ENCODE measurements around the gene EPHB1. TPM values are rescaled to one million over a fixed set of nuclear protein-coding genes. Genes with fewer than 3 reads are reported as not detected.

Gene EPHB1
- total RNA-seq, 1 experiment from 2014 or later, result 2.8 TPM

- Histone ChIP-seq H2BK20ac (ENCODE audit: low read depth, low read length, poor library complexity, severe bottlenecking) (no peak overlapping the region), H3K23me2 (ENCODE audit: insufficient read length, low read depth, low read length, poor library complexity, severe bottlenecking) (no peaks in the 10 kb centered on the region), H3K4me2 (ENCODE audit: insufficient read depth, insufficient read length, low read length) (no peak overlapping the region), H3K9me3 (ENCODE audit: control insufficient read depth, low read depth, low read length) (no peaks in the 10 kb centered on the region), H3K9ac (ENCODE audit: extremely low read depth, insufficient read length, low read length) (no peak overlapping the region), H3K79me1 (ENCODE audit: insufficient read depth, low read depth, low read length, poor library complexity, severe bottlenecking) (no peaks in the 10 kb centered on the region), H4K5ac (ENCODE audit: insufficient read length, low read depth, low read length) (no peak overlapping the region), H2BK5ac (ENCODE audit: insufficient read length, low read length) (no peak overlapping the region), H3K18ac (ENCODE audit: insufficient read length, low read depth, low read length) (no peak overlapping the region), H3K23ac (ENCODE audit: insufficient read length, low read depth, low read length) (no peak overlapping the region), H3K27me3 (ENCODE audit: insufficient read depth, low read length) (no peaks in the 10 kb centered on the region), H2AFZ (ENCODE audit: low read length) (no peak overlapping the region), H3K56ac (ENCODE audit: insufficient read length, low read depth, low read length) (no peak overlapping the region), H3T11ph (ENCODE audit: low read length) (no peak overlapping the region), H3K4me1 (ENCODE audit: insufficient read depth, low read length) (no peaks in the 10 kb centered on the region), H2BK120ac (ENCODE audit: low read depth, low read length, poor library complexity, severe bottlenecking) (no peak overlapping the region), H4K91ac (ENCODE audit: insufficient read length, low read depth, low read length) (no peak overlapping the region), H3K4ac (ENCODE audit: low read depth, low read length) (no peak overlapping the region), H4K20me1 (ENCODE audit: control insufficient read depth, insufficient read depth, insufficient read length) (no peaks in the 10 kb centered on the region), H3K79me2 (ENCODE audit: insufficient read depth, low read length) (no peaks in the 10 kb centered on the region), H3K27ac (ENCODE audit: insufficient read length, low read depth, low read length) (no peak overlapping the region), H4K8ac (replicated peaks; ENCODE audit: insufficient read length, low read depth, low read length) (no peak overlapping the region), H3K14ac (ENCODE audit: insufficient read depth, low read length) (no peak overlapping the region), H2BK15ac (ENCODE audit: low read depth, low read length) (no peak overlapping the region), H2BK12ac (ENCODE audit: insufficient read length, low read depth, low read length) (no peak overlapping the region), H2AK5ac (ENCODE audit: insufficient read length, low read length) (no peak overlapping the region)
- Mint-ChIP-seq H3K4me3 (no peak overlapping the region), H3K27me3 (ENCODE audit: low read depth) (no peaks in the 10 kb centered on the region), H3K9me3 (no peaks in the 10 kb centered on the region), H3K27ac (no peak overlapping the region), H3K4me1 (no peaks in the 10 kb centered on the region), H3K36me3 (ENCODE audit: insufficient read depth in 1 of 3, low read depth in 3 of 3) (no peaks in the 10 kb centered on the region)
- DNase-seq, result no peak
- WGBS (ENCODE audit: extremely low coverage, insufficient read length, low lambda C conversion rate), result no CpG with 5 or more reads among the region's 2 CpGs
- TF ChIP-seq, protein P1, sequence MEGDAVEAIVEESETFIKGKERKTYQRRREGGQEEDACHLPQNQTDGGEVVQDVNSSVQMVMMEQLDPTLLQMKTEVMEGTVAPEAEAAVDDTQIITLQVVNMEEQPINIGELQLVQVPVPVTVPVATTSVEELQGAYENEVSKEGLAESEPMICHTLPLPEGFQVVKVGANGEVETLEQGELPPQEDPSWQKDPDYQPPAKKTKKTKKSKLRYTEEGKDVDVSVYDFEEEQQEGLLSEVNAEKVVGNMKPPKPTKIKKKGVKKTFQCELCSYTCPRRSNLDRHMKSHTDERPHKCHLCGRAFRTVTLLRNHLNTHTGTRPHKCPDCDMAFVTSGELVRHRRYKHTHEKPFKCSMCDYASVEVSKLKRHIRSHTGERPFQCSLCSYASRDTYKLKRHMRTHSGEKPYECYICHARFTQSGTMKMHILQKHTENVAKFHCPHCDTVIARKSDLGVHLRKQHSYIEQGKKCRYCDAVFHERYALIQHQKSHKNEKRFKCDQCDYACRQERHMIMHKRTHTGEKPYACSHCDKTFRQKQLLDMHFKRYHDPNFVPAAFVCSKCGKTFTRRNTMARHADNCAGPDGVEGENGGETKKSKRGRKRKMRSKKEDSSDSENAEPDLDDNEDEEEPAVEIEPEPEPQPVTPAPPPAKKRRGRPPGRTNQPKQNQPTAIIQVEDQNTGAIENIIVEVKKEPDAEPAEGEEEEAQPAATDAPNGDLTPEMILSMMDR (conservative IDR thresholded peaks at IDR 0.05), result no peak
Observed at GRCh38 chr3:135118792-135119191, 323.7 kb downstream of the EPHB1 start.

All from H9 (cell line).